ENCODE results near the gene ARHGEF28. TPM values are rescaled to one million over a fixed set of nuclear protein-coding genes. Genes with fewer than 3 reads are reported as not detected.

ARHGEF28 gene
- total RNA-seq, 6 experiments from 2014 or later, result 7.5 to 13.6 (median 8.5) TPM

DNA sequence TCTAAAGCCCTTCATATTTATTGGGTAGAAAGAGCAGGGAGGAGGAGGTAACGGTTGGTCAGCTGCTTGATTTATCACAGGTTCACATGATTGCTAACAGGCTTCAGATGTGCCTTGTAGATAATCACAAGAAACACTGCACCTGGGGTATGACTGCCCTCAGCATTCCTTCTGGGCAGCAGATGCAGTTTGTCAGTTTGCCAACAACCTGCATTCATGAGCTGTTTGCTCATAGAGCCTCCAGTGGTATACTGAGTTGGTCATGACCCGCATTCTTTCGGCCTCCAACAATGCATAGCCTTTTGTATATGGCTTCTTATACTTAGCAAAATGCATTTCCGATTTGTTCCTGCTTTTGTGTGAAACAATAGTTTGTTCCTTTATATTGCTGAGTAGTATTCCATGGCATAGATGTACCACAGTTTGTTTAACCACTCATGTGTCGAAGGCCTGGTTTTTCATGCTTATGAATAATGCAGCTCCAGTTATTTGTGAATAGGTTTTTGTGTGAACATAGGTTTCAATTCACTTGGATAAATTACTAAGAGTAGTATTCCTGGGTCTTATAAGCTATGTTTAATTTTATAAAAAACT, 83.6 kb downstream of the ARHGEF28 start:
- TF ChIP-seq, protein P1, sequence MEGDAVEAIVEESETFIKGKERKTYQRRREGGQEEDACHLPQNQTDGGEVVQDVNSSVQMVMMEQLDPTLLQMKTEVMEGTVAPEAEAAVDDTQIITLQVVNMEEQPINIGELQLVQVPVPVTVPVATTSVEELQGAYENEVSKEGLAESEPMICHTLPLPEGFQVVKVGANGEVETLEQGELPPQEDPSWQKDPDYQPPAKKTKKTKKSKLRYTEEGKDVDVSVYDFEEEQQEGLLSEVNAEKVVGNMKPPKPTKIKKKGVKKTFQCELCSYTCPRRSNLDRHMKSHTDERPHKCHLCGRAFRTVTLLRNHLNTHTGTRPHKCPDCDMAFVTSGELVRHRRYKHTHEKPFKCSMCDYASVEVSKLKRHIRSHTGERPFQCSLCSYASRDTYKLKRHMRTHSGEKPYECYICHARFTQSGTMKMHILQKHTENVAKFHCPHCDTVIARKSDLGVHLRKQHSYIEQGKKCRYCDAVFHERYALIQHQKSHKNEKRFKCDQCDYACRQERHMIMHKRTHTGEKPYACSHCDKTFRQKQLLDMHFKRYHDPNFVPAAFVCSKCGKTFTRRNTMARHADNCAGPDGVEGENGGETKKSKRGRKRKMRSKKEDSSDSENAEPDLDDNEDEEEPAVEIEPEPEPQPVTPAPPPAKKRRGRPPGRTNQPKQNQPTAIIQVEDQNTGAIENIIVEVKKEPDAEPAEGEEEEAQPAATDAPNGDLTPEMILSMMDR (IDR thresholded peaks at IDR 0.05), result no peak
- no peaks in the 10 kb centered on the region; the same call in 1 of the 2 replicates for H3K27me3 Mint-ChIP-seq (ENCODE audit: insufficient read depth)
- H3K27ac Mint-ChIP-seq, result no peak overlapping the region
- DNase-seq, result peak; percentile 14
- peaks cover 22% of the 10 kb centered on the region for H3K4me1 Mint-ChIP-seq (ENCODE audit: low read depth)
- peaks cover 8% of the 10 kb centered on the region for H3K9me3 Mint-ChIP-seq
- H3K4me3 Mint-ChIP-seq, result no peak overlapping the region
- peaks cover 29% of the 10 kb centered on the region for H3K36me3 Mint-ChIP-seq (ENCODE audit: low read depth)

DNA sequence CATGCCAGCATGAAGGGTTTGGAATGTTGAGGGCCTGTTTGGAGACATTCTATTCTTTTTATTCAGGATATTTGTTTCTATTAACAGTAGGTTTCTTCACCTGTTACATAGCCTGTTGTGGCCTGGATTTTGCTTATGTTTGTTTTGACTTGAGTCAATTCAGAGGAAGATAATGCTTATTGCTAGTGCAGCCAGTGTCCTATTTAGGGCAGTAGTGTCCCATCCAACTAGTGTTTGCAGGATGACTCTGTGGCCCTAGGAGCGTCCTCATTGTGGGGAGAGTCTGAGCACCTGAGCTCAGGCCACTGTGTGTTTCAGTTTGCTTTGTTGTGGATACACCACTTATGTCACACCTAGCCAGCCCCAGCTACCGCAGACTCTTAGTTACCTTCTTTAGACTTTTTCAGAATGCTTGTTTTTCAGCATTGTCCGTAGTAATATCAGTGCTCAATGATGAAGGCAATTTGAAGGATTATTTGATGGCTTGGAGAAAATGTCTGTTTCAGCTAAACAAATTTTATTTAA, 90.3 kb downstream of the ARHGEF28 start:
- TF ChIP-seq, protein P1 (IDR thresholded peaks at IDR 0.05), result no peak
- no peak for DNase-seq
- Mint-ChIP-seq H3K9me3 (no peaks in the 10 kb centered on the region), H3K27me3 (ENCODE audit: insufficient read depth) (no peaks in the 10 kb centered on the region), H3K27ac (no peak overlapping the region), H3K4me1 (ENCODE audit: low read depth) (peaks cover 6% of the 10 kb centered on the region; the same call in 1 of the 2 replicates), H3K36me3 (ENCODE audit: low read depth) (peaks cover 10% of the 10 kb centered on the region), H3K4me3 (no peak overlapping the region)

DNA sequence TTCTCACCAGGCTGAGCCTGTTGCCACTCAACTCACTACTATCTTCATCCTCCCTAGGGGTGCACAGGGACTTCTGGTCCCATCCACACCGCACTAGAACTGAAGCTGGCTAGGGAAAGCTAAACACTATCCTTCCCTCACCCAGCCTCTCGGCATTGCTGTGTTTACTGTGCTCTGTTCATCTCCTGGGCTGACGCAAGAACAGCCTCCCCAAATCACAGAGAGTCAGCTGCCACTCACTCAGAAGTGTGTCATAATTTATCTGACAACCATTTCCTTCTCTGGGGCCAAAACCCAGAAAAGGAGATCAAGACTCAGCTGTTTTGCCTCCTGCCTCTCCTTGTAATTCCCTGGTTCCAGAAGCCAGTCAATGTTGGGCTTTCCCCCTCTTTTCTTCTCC, 92.8 kb downstream of the ARHGEF28 start:
- H3K4me3 Mint-ChIP-seq, result no peak overlapping the region
- DNase-seq, result no peak
- peaks cover 10% of the 10 kb centered on the region for H3K36me3 Mint-ChIP-seq (ENCODE audit: low read depth)
- H3K9me3 Mint-ChIP-seq, result no peaks in the 10 kb centered on the region
- H3K27ac Mint-ChIP-seq, result no peak overlapping the region
- H3K4me1 Mint-ChIP-seq (ENCODE audit: low read depth), result peaks cover 16% of the 10 kb centered on the region
- TF ChIP-seq, protein P1 (IDR thresholded peaks at IDR 0.05), result no peak
- H3K27me3 Mint-ChIP-seq (ENCODE audit: insufficient read depth), result no peaks in the 10 kb centered on the region

GRCh38 chr5:73719632-73720031, 93.6 kb downstream of the ARHGEF28 start:
- no peak overlapping the region for H3K4me3 Mint-ChIP-seq
- TF ChIP-seq, protein P1 (IDR thresholded peaks at IDR 0.05), result no peak
- peaks cover 10% of the 10 kb centered on the region for H3K36me3 Mint-ChIP-seq (ENCODE audit: low read depth)
- H3K4me1 Mint-ChIP-seq (ENCODE audit: low read depth), result peaks cover 16% of the 10 kb centered on the region
- H3K27ac Mint-ChIP-seq, result no peak overlapping the region
- no peaks in the 10 kb centered on the region for H3K27me3 Mint-ChIP-seq (ENCODE audit: insufficient read depth)
- no peak for DNase-seq
- H3K9me3 Mint-ChIP-seq, result no peaks in the 10 kb centered on the region

DNA sequence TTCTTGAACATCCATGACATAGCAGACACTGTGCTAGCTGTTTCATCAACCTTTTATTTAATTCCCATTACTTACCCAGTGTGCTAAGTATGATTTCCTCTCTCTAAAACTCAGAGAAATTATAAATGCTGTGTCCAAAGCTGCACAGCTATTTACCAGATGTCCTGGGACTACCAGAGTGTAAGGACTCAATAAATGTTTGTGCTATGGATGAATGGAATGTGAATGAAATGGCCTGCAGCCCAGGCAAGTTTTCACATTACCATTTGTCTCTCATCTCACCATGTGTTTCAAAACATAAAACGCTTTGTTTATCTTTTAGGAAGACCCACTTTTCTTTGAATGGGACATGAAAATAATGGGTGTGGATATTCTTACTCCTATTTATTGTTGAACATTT, 96.2 kb downstream of the ARHGEF28 start:
- DNase-seq, result peak; percentile 21
- no peaks in the 10 kb centered on the region; the same call in 1 of the 2 replicates for H3K27me3 Mint-ChIP-seq (ENCODE audit: insufficient read depth)
- 0 out of 2 replicates have a peak overlapping the region, but pooled peaks have one; percentile 9 for H3K27ac Mint-ChIP-seq
- H3K4me3 Mint-ChIP-seq, result no peak overlapping the region
- peaks cover 10% of the 10 kb centered on the region for H3K36me3 Mint-ChIP-seq (ENCODE audit: low read depth)
- no peaks in the 10 kb centered on the region for H3K9me3 Mint-ChIP-seq
- TF ChIP-seq, protein P1 (IDR thresholded peaks at IDR 0.05), result no peak
- peaks cover 25% of the 10 kb centered on the region for H3K4me1 Mint-ChIP-seq (ENCODE audit: low read depth)
